Measurements from ENCODE around the gene MPND.

Gene MPND

GRCh38 chr19:4363571-4364304 lies 20.4 kb downstream of the MPND start:
- no peak for DNase-seq (ENCODE audit: extremely low read depth in 1 of 2, low read depth in 1 of 2)

GRCh38 chr19:4365341-4365740 lies 22.0 kb downstream of the MPND start:
- no peak for DNase-seq (ENCODE audit: extremely low read depth in 1 of 2, low read depth in 1 of 2)

GRCh38 chr19:4365791-4366665 lies 22.7 kb downstream of the MPND start:
- no peak for DNase-seq (ENCODE audit: extremely low read depth in 1 of 2, low read depth in 1 of 2)

GRCh38 chr19:4366666-4367335 lies 23.4 kb downstream of the MPND start:
- no peak for DNase-seq (ENCODE audit: extremely low read depth in 1 of 2, low read depth in 1 of 2)

- DNase-seq (ENCODE audit: extremely low read depth in 1 of 2, low read depth in 1 of 2), result no peak
Measured at GRCh38 chr19:4367336-4367723, 24.0 kb downstream of the MPND start.

- DNase-seq (ENCODE audit: extremely low read depth in 1 of 2, low read depth in 1 of 2), result no peak
Measured at GRCh38 chr19:4367781-4368127, 24.4 kb downstream of the MPND start.

- no peak for DNase-seq (ENCODE audit: extremely low read depth in 1 of 2, low read depth in 1 of 2)
Measured at GRCh38 chr19:4368128-4368820, 24.9 kb downstream of the MPND start.

- DNase-seq (ENCODE audit: extremely low read depth in 1 of 2, low read depth in 1 of 2), result peak; percentile 62 to 77
Measured at GRCh38 chr19:4369109-4369887, 25.9 kb downstream of the MPND start.

- peak; percentile 60 to 72 for DNase-seq (ENCODE audit: extremely low read depth in 1 of 2, low read depth in 1 of 2)
Measured at GRCh38 chr19:4369888-4370260, 26.5 kb downstream of the MPND start.

GRCh38 chr19:4370418-4371041 lies 27.2 kb downstream of the MPND start:
- DNase-seq (ENCODE audit: extremely low read depth in 1 of 2, low read depth in 1 of 2), result no peak

GRCh38 chr19:4371247-4372164 lies 28.1 kb downstream of the MPND start:
- no peak for DNase-seq (ENCODE audit: extremely low read depth in 1 of 2, low read depth in 1 of 2)

- DNase-seq (ENCODE audit: extremely low read depth in 1 of 2, low read depth in 1 of 2), result no peak
Measured at GRCh38 chr19:4372165-4373012, 29.0 kb downstream of the MPND start.

- no peak for DNase-seq (ENCODE audit: extremely low read depth in 1 of 2, low read depth in 1 of 2)
Measured at GRCh38 chr19:4373013-4373367, 29.6 kb downstream of the MPND start.

GRCh38 chr19:4373601-4374497 lies 30.5 kb downstream of the MPND start:
- DNase-seq (ENCODE audit: extremely low read depth in 1 of 2, low read depth in 1 of 2), result no peak

- no peak for DNase-seq (ENCODE audit: extremely low read depth in 1 of 2, low read depth in 1 of 2)
Measured at GRCh38 chr19:4374498-4375163, 31.3 kb downstream of the MPND start.

- no peak for DNase-seq (ENCODE audit: extremely low read depth in 1 of 2, low read depth in 1 of 2)
Measured at GRCh38 chr19:4375164-4376027, 32.0 kb downstream of the MPND start.
